Tracheal epithelial cell (primary cell): ENCODE measurements around the gene GPAT3. TPM values are rescaled to one million over a fixed set of nuclear protein-coding genes. Genes with fewer than 3 reads are reported as not detected.

Source experiments
- total RNA-seq: library from RNA; depleted of rRNA; stranded (reverse); fragments of >200 nt; gene quantifications from 2 replicates; pipeline ENCODE4 v1.2.1, GENCODE V29; 2014

Gene GPAT3
- 3.2 and 4.8 TPM in 2 replicates for total RNA-seq

GRCh38 chr4:83535520-83536361 lies at the start of gene GPAT3:
Gene GPAT3, plus strand, starts transcription at chr4:83536108. Its CDS starts 515 bp downstream, at chr4:83536623.

Other genes with a start within 250 kb of the GPAT3 start
- gene HPSE, start 201.3 kb upstream of the GPAT3 start, total RNA-seq = 0.72 and 3.0 TPM in 2 replicates
- 7.7 and 10.7 TPM in 2 replicates for gene HELQ, start 80.3 kb upstream of the GPAT3 start, total RNA-seq
- 15.1 and 18.6 TPM in 2 replicates for gene MRPS18C, start 80.0 kb upstream of the GPAT3 start, total RNA-seq
- gene ABRAXAS1, start 51.0 kb upstream of the GPAT3 start, total RNA-seq = 4.8 and 10.2 TPM in 2 replicates